Aorta (tissue), 5 donors: ENCODE results near the gene NCAPG. TPM values are rescaled to one million over a fixed set of nuclear protein-coding genes. Genes with fewer than 3 reads are reported as not detected.

Source experiments
- ATAC-seq: fragments of 200-7000 bp; cut with Tn5 transposase; one replicate; pipeline ENCODE4 v1.9.1; 2022; ENCODE audit warnings: moderate library complexity; ENCODE audit not compliant: low FRiP score
- DNase-seq, 2 donors: peaks; one replicate each; pipeline ENCODE4 v3.0.0-alpha.2; 2020
- H3K27ac ChIP-seq, 2 donors: one replicate each; pipeline ENCODE4 v1.5.1; 2013; ENCODE audit warnings: low read length in 2 of 2, mild to moderate bottlenecking in 2 of 2, moderate library complexity in 2 of 2, control low read depth in 1 of 2, inconsistent platforms in 1 of 2, low read depth in 1 of 2
- H3K27me3 ChIP-seq, 2 donors: one replicate each; pipeline ENCODE4 v1.6.1; 2013; ENCODE audit warnings: control low read depth in 1 of 2, low read length in 1 of 2, mild to moderate bottlenecking in 1 of 2, moderate library complexity in 1 of 2; ENCODE audit not compliant: insufficient read depth in 2 of 2, control insufficient read depth in 1 of 2
- H3K36me3 ChIP-seq, 2 donors: one replicate each; pipeline ENCODE4 v1.6.1; 2013; ENCODE audit warnings: control low read depth in 1 of 2, low read length in 1 of 2, mild to moderate bottlenecking in 1 of 2; ENCODE audit not compliant: insufficient read depth in 2 of 2, control insufficient read depth in 1 of 2
- H3K4me1 ChIP-seq, 2 donors: one replicate each; pipeline ENCODE4 v1.6.1; 2013; ENCODE audit warnings: low read length in 2 of 2, control low read depth in 1 of 2, mild to moderate bottlenecking in 1 of 2, moderate library complexity in 1 of 2; ENCODE audit not compliant: insufficient read depth in 2 of 2, control insufficient read depth in 1 of 2
- H3K4me3 ChIP-seq, 2 donors: one replicate each; pipeline ENCODE4 v1.5.1; 2013; ENCODE audit warnings: low read length in 2 of 2, control low read depth in 1 of 2, mild to moderate bottlenecking in 1 of 2
- H3K9me3 ChIP-seq: one replicate; pipeline ENCODE4 v1.6.1; 2013; ENCODE audit warnings: mild to moderate bottlenecking, low read length; ENCODE audit not compliant: control insufficient read depth
- WGBS, 2 donors: extraction: QIAGEN DNeasy Blood & Tissue Kit; methylation state at CpG; one replicate each; pipeline ENCODE4 v1.1.7; 2013; 5-methylcytosine and 5-hydroxymethylcytosine counted together
- intact Hi-C, 2 donors: fragments of 100-400 bp; cut with DNase I; formaldehyde crosslinking; loops; one replicate each; pipeline versions ENCODE4 v1.14.2 to v1.15.0; 2022
- polyA plus RNA-seq, 2 donors: library from polyadenylated mRNA; stranded (reverse); fragments of 200-250 nt; gene quantifications; one replicate each; pipeline ENCODE4 v1.2.3, GENCODE V29; 2013
- total RNA-seq, 2 donors: library from RNA; stranded (reverse); fragmentation: NEBNext Ultra II Directional; extraction: Animal tissue kit (Norgen Biotek cat#: 25700); gene quantifications; one replicate each; pipeline ENCODE4 v1.2.1, GENCODE V29; 2021
- donor health status: healthy with polysubstance abuse.
- donor health status: Bipolar disorder and iron deficiency.
- donor health status: DM: no; HTN: no; CAD: no.
- donor health status: DM: no; HTN: no; CAD: no.
- donor health status: DM: yes; HTN: yes; CAD: no.

Gene NCAPG
- total and polyA plus RNA-seq, 4 donors = 0.78 to 1.8 TPM; not detected in 2

- Histone ChIP-seq H3K4me3 (no peak overlapping the region), H3K9me3 (peaks cover 1% of the 10 kb centered on the region), H3K36me3 (no peaks in the 10 kb centered on the region), H3K4me1 (no peaks in the 10 kb centered on the region), H3K27me3 (no peaks in the 10 kb centered on the region), H3K27ac (no peak overlapping the region)
- DNase-seq (no peak), ATAC-seq (no peak)
- 52 to 55% methylated on average over 8 of the region's 8 CpGs for WGBS, 2 donors
- intact Hi-C loops = no loop called here
Observed at GRCh38 chr4:17769406-17770174, 41.2 kb upstream of the NCAPG start.

DNA sequence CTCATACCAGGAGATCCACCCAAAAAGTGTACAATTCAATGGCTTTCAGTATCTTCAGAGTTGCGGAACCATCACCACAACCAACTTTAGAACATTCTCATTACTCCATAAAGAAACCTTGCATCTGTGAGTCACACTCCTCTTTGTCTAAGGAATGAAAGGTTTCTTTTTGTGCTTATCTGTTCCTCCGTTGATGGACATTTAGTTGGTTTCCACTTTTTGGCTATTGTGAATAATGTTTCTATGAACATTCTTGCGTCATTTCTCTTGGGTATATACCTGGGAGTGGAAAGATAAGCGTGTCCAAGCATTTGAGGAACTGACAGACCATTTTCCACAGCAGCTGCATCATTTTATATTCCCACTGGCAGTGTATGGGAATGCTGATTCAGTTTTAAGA, 39.9 kb upstream of the NCAPG start:
- intact Hi-C loops = no loop called here
- Histone ChIP-seq H3K27ac (no peak overlapping the region), H3K9me3 (peaks cover 1% of the 10 kb centered on the region), H3K4me1 (no peaks in the 10 kb centered on the region), H3K27me3 (no peaks in the 10 kb centered on the region), H3K36me3 (no peaks in the 10 kb centered on the region), H3K4me3 (no peak overlapping the region)
- 66 to 79% methylated on average over 4 of the region's 4 CpGs for WGBS, 2 donors
- no peak for DNase-seq
- no peak for ATAC-seq

DNA sequence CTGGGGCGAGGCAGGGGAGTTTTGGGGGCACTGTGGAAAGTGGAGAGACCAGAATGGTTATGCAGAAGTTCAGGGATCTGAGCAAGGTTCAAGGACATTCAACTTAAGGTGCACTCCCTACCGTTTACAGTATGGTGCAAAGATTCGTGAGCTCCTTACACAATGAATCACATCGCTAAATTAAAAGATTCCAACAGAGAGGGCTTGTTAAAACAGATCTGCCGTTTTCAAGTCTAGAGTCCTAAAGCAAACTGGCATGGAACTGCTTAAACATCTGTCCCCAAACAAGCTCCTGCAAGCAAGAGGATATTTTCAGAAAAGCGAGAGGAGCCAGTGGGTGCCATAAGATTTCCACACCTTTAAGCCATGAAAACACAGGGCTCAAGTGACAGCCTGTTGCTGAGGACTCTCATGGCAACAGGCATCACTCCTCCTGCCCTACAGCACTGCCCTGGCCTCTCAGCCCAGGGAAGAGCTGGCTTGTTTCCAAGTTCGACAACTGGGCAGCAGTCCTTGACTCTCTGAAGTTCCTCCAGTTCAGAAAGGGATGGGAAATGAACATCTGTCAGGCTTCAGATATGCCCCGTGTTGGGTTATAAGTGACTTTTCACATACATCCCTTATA, 39.4 kb upstream of the NCAPG start:
- Histone ChIP-seq H3K4me1 (no peaks in the 10 kb centered on the region), H3K4me3 (no peak overlapping the region), H3K36me3 (no peaks in the 10 kb centered on the region), H3K27me3 (no peaks in the 10 kb centered on the region), H3K27ac (no peak overlapping the region), H3K9me3 (peaks cover 1% of the 10 kb centered on the region)
- 56 to 66% methylated on average over 8 of the region's 8 CpGs for WGBS, 2 donors
- no peak for ATAC-seq
- intact Hi-C loops = no loop called here
- no peak for DNase-seq

- no peaks in the 10 kb centered on the region for H3K36me3 ChIP-seq
- WGBS, 2 donors = 56 to 60% methylated on average over 10 of the region's 10 CpGs
- ATAC-seq (no peak), DNase-seq (no peak)
- H3K9me3 ChIP-seq = peaks cover 1% of the 10 kb centered on the region
- no peak overlapping the region for H3K4me3 ChIP-seq
- H3K4me1 ChIP-seq = no peaks in the 10 kb centered on the region
- intact Hi-C loops = no loop called here
- H3K27ac ChIP-seq = no peak overlapping the region
- no peaks in the 10 kb centered on the region for H3K27me3 ChIP-seq
Observed at GRCh38 chr4:17773135-17773698, 37.6 kb upstream of the NCAPG start.

- Histone ChIP-seq H3K27me3 (peaks cover 0 to 3% of the 10 kb centered on the region in 2 donors), H3K36me3 (no peaks in the 10 kb centered on the region), H3K9me3 (no peaks in the 10 kb centered on the region), H3K27ac (no peak overlapping the region), H3K4me3 (no peak overlapping the region), H3K4me1 (no peaks in the 10 kb centered on the region)
- intact Hi-C loops = no loop called here
- ATAC-seq = no peak
- 94 to 98% methylated on average over 3 of the region's 3 CpGs for WGBS, 2 donors
- no peak for DNase-seq
Observed at GRCh38 chr4:17778431-17778830, 32.3 kb upstream of the NCAPG start.

DNA sequence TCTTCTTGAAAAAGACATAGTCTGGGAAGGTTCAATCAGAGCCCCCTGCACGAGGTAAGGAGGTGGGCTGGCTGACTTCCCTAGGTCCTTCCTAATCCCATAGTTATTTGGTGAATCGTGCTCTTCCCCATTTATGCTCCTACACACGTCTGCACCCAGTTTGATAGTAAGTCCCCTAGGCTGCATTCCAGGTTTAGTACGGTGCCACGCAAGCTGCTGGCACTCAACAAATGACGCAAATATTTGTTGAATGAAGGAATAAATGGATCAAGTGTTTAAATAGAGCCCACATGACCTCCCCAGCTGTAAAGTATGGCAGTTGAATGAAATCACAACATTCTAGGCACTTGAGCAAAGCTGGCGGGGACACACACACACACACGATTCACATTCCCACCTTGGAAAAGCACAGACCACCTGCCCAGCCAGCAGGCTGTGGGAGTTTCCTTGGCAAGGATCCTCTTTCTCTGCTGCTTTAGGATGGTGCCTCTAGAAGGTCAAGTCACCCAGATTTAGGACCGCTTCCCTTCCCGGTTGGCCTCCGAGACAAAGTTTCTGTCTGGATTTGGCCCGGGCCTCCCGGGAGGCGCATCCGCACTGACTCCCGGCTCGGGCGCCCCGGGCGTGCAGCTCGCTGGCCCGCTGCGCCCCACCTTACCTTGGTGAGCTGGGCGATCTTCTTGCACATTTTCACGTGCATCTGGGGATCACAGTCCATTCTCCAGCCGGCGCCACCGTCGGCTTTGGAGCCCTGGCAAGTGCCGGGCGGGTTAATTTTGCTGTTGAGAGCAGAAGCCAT, 30.1 kb upstream of the NCAPG start:
- Histone ChIP-seq H3K36me3 (no peaks in the 10 kb centered on the region), H3K4me1 (no peaks in the 10 kb centered on the region), H3K27me3 (peaks cover 0 to 3% of the 10 kb centered on the region in 2 donors), H3K9me3 (no peaks in the 10 kb centered on the region), H3K4me3 (peak overlapping the region in 1 of 2 donors; percentile 45), H3K27ac (no peak overlapping the region)
- WGBS, 2 donors = 2 to 3% methylated on average over 31 of the region's 31 CpGs
- intact Hi-C loops = no loop called here
- DNase-seq (no peak), ATAC-seq (no peak)

GRCh38 chr4:17781300-17782287, 29.2 kb upstream of the NCAPG start, which contains the start of gene FAM184B:
TSS of gene FAM184B (minus strand) at chr4:17781621. CDS start at chr4:17781299, 322 bp downstream.
- DNase-seq = peak in 1 of 2 donors; percentile 45
- peak; percentile 34 for ATAC-seq
- Histone ChIP-seq H3K9me3 (no peaks in the 10 kb centered on the region), H3K4me1 (no peaks in the 10 kb centered on the region), H3K4me3 (peak within 1 kb of the TSS in 1 of 2 donors; percentile 45), H3K27me3 (peaks cover 0 to 3% of the 10 kb centered on the region in 2 donors), H3K36me3 (no peaks in the 10 kb centered on the region), H3K27ac (no peak within 1 kb of the TSS)
- intact Hi-C loops = no loop called here
- WGBS, 2 donors = 2 to 3% methylated on average over 73 to 82 of the region's 82 CpGs

DNA sequence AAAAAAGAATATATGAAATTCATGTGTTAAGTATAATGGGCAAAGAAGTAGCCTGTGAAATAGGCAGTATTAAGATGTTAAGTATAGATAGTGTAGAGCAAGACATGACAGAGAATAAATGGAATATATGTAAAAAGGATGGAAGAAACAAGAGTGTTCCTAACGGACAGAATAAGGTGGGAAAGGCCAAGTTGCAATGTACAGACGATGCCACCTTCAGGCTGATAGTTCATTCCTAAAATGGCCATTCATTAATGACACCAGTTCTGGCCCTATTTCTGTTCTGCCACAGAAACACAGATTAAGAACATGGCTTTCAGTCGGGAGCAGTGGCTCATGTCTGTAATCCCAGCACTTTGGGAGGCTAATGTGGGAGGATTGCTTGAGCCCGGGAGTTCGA, 24.9 kb upstream of the NCAPG start:
- DNase-seq (no peak), ATAC-seq (no peak)
- no peak overlapping the region for H3K4me3 ChIP-seq
- H3K27me3 ChIP-seq = no peaks in the 10 kb centered on the region
- H3K4me1 ChIP-seq = no peaks in the 10 kb centered on the region
- no peaks in the 10 kb centered on the region for H3K36me3 ChIP-seq
- WGBS, 2 donors = 63 to 72% methylated on average over 5 of the region's 5 CpGs
- no peak overlapping the region for H3K27ac ChIP-seq
- intact Hi-C loops = no loop called here
- H3K9me3 ChIP-seq = no peaks in the 10 kb centered on the region
